ENCODE results near the gene LRRC46.
A peak's percentile ranks its signal among the peaks of the same experiment; 100 is the strongest.

LRRC46 gene, protein sequence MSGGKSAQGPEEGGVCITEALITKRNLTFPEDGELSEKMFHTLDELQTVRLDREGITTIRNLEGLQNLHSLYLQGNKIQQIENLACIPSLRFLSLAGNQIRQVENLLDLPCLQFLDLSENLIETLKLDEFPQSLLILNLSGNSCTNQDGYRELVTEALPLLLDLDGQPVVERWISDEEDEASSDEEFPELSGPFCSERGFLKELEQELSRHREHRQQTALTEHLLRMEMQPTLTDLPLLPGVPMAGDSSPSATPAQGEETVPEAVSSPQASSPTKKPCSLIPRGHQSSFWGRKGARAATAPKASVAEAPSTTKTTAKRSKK

DNA sequence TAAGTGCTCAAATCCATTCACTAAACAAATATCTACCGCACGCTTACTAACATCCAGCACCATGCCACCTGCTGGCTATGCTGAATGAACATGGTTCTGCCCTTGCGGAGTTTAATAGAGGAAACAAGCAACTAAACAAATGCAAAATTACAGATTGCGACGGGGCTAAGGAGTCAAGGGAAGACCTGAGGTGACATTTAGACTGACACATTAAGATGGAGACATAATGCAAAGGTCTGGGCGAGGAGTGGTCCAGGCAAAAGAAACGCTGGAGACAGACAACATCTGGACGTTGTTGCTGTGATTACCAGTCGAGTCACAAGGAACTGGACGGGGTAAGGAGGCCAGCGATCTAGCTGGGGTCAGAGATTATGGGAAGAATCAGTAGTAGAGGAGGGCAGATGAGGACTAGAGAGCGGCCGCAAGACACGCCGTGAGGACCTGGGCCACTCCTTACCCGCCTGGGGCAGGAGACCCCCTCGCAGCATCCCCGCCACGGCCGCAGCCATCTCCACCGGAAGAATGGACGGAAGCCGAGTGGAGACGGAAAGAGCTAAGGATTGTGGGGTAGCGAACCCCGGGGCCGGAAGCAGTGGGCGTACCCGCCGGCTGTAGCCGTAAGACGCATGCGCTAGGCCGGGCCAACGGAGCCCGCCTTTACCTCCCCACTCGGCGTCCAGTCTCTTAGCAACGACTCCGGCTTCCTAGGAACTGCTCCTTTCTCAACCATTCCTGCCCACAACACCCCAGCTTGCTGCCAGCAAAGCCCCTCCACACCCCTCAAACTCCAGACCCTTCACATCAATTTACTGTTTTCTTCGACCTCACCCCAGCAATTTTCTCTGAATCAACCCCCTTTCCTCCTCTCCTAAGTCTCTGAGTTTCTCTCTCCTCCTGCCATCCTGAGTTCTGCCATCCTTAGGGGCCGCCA is at the start of gene LRRC46, which contains the start of gene MRPL10:
Gene LRRC46, plus strand, starts transcription at position 668 of the 931 bp plus-strand sequence. CDS start 320 bp downstream, outside the sequence.
Gene MRPL10, minus strand, starts transcription at position 539 of the 931 bp plus-strand sequence. Its CDS starts 30 bp downstream, at position 509.
- DNase-seq = peak; percentile 85

DNA sequence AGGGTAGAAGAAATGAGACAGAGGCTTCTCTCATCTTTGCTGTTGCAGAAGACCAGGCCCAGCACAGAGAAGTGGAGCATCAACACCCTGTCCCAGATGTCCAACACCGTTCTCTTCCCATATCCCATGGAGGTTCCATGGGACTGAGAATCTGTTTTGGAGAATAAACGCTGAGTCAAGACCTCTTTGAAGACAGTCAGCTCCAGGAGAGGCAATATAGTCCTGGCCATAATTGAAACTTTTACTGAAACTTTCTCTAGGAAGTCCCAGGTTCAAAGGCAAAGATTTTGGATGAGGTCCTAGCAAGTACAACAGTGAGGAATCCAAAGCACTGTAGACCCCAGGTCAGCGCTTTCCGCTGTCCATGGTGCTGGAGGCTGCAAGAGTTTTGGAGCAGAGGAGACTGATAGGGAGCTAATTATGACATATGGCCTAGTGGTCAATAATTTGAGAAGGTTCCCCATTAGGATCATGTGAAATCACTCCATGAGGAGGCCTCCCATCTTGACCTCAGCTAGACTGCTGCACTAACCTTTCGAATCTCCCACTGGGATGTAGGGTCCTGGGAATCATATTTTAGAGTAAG is 45.8 kb upstream of the LRRC46 start:
- no peak for DNase-seq

DNA sequence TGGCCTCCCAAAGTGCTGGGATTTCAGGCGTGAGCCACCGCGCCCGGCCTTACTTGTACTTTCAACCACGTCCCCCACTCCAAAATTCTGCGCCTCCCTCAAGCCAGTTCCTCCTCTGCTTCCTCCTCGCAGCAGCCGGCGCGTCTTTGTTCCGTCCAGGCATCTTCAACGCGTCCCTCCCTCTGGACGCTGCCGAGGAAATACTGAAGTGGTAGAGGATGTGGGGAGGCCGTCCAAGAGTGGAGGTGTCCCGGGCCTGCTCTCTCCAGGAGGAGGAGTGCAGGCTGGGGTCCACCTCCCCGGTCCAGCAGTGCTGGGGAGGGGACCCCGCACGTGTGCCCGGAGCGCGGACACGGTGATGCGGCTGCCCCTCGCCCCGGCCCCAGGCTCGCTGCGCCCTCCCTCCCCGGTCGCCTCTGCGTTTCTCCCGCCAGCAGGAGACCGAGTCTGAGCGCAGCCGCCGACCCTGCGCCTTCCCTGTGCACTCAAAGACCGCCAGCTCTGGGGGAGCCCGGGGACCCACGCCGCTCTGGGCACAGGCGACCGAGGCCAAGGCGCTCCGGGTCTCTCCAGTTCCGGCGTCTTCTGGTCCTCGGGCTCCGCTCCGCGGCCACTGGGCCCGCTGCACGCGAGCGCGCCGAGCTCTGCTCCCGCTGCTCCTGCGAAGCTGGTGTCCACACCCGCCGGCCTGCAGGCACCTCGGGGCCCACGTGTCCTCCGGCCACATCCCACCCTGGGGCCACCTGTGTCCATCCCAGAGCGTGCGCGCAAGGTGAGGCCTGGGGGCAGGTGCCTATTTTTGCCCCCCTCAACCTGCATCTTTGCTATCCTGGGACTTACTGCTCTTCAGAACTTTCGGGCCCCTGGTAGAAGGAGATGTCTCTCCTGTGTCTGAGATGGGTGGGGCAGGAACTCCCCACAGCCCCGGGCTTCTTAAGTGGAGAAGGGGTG is 41.6 kb upstream of the LRRC46 start:
- DNase-seq = no peak

- no peak for DNase-seq
These were observed 40.4 kb upstream of the LRRC46 start for GRCh38 chr17:47791025-47791424.

DNA sequence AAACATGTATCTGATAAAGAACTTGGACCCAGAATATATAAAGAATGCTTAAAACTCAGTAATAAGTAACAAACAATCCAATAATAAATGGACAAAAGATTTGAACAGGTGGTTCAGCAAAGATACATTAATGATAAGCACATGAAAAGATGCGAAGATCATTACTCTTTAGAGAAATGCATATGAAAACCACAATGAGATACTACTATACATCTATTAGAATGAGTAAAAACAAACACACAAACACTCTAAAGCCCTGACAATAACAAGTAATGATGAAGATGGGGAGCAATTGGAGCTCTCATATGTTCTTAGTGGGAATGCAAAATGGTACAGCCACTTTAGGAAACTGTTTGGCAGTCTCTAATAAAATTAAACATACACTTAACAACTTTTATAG is 39.0 kb upstream of the LRRC46 start:
- no peak for DNase-seq

GRCh38 chr17:47792979-47793378 is 38.5 kb upstream of the LRRC46 start:
- no peak for DNase-seq

DNA sequence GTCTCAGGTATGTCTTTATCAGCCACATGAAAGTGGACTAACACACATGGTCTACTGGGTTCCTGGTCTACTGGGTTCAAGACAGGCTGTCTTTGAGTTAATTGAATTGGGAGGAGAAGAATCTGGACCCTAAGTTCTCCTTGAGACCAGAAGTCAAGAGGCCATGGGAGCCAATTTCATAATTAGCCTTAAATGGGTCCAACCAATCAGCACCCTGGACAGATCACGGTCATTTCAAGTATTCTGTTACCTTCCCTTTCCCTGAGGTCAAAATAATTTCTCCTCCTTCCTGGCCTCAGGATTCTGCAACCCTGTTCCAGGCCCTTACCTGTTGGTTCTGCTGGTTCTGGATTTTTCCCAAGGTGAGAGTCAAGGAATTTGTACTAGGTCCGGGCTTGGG is 33.7 kb upstream of the LRRC46 start:
- no peak for DNase-seq

DNA sequence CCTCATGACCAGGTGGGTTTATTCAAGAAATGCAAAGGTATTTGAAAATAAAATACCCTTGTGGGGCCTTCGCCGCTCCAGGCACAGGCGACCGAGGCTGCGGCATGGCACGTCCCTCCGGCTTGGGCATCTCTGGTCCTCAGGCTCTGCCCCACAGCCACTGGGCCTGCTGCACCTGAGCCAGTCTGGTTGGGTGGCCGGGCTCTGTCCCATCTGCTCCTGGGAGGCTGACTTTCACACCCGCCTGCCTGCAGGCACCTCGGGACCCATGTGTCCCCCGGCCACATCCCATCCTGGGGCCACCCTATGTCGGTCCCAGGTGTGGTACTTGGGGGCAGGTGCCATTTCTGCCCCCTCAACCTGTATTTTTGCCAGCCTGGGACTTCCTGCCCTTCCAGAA is 30.8 kb upstream of the LRRC46 start:
- no peak for DNase-seq

DNA sequence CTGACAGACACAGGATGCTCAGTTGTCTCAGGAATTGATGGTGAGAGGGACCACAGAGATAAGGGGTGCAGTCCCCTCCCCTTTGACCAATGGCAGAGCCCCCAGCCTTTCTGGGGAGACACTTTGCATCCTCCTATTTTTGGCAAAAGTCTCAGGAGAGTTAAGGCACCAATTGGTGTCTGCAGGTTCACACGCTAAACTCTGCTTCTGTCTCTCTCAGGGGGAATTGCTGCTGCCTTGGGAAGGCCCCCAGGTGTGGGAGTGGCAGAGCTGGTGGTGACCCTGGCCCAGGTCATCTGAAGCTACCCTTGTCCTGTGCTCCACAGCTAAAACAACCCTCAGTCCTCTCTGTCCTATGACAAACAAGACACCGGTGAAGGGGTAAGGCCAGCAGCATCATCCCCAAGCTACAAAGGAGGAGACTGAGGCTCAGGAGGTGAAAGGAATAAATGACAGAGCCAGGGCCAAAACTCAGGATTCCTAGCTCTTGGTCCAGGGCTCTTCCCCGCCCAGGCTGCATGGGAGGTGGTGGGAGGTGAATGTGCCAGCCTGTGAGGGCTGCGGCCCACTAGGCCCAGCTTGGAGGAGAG is 30.2 kb upstream of the LRRC46 start:
- DNase-seq = no peak

GRCh38 chr17:47801906-47802305 is 29.6 kb upstream of the LRRC46 start:
- no peak for DNase-seq

GRCh38 chr17:47802341-47803022 is 29.0 kb upstream of the LRRC46 start:
- no peak for DNase-seq

GRCh38 chr17:47803201-47803600 is 28.3 kb upstream of the LRRC46 start:
- no peak for DNase-seq

GRCh38 chr17:47803751-47804150 is 27.7 kb upstream of the LRRC46 start:
- DNase-seq = no peak

DNA sequence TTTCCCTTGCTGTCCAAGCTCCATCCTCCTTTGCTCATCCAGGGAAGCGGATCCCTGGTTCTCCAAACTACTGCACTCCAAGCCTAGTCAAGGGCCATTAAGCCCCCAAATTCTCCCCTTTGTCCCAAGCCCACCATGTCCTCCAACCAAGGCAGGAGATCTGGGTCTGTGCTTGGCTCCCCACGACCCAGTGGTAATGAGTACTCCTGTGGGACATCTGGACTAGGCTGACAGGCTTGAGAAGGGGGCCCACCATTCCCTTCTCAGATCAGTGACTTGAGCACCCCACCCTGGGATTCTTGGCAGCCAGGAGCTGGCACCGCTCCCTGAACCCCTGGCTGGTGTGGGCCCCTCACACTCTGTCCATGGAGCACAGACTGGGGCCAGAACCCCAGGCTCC is 27.0 kb upstream of the LRRC46 start:
- no peak for DNase-seq

DNA sequence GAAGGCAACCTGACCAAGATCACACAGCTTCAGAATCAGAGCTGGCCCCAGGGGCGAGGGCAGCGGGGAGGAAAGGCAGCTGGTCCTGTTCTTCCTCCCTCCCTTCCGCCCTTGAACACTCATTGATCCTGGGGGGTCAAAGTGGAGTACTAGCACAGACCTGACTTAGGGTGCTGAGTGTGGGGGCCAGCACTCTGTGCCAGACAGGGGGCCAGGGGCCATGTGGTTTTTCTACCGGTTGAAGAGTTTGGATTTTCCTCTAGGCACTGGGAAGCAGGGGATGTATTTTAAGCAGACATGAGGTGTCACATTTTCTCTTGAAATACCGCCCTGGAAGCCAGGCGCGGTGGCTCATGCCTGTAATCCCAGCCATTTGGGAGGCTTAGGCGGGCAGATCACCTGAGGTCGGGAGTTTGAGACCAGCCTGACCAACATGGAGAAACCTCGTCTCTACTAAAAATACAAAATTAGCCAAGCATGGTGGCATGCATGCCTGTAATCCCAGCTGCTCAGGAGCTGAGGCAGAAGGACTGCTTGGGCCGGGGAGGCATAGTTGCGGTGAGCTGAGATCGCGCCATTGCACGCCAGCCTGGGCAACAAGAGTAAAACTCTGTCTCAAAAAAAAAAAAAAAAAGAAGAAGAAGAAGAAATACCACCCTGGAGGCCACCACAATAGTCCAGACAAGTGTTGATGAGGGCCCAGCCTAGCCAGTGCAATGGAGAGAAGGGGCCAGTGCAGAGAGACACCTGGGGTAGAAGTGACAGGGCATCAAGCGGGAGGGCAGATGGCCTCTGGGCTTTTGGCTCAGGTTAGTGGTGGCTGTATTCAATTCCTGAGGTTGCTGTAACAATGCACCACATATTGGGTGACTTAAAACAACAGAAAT is 25.2 kb upstream of the LRRC46 start:
- no peak for DNase-seq

DNA sequence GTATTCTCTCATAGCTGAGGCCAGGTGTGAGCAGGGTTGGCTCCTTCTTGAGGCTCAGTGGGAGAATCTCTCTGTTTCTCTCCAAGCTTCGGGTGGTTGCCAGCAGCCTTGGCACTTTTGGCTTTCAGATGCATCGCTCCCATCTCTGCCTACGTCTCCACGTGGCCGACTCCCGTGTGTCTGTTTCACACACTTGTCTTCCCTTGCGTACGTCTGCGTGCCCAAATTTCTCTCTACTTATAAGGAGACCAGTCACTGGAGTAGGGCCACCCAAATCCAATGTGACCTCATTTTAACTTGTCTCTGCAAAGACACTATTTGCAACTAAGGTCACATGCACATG is 24.6 kb upstream of the LRRC46 start:
- DNase-seq = no peak

- DNase-seq = no peak
These were observed 24.0 kb upstream of the LRRC46 start for GRCh38 chr17:47807421-47807820.

- DNase-seq = no peak
These were observed 23.2 kb upstream of the LRRC46 start for GRCh38 chr17:47808036-47808829.

DNA sequence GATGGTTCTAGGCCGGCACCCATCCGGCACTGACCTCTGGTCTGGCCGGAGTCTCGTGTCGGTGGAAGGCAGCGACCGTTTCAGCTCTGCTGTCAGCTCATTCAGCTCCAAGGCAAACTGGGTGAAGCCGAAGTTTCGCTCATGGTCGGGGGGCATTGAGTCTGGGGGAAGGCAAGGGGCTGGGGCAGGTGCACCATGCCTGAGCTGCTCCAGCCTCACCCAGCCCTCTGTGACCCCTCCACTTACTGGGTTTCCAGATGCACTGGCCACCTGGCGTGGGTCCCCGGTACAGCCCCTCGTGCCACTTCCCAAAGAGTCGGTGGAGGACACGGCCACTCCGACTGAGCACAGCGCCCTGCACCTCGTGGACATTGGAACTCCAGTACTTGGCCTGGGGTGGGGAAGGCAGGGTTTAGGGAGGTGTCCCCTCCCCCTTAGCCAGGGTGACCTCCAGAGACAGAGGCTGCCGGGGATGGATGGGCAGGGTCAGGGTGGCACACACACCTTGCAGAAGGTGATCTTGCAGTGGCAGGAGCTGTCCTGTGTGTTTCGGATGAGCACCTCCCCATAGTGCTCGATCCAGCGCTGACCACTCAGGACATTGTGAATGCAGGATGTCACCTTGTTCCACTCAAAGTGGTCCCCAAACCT is 22.5 kb upstream of the LRRC46 start:
- DNase-seq = no peak

Measured in GDM1 (cell line).